A549 (cell line): ENCODE data around the gene C1QL1. TPM values are rescaled to one million over a fixed set of nuclear protein-coding genes. Genes with fewer than 3 reads are reported as not detected.
A peak's percentile ranks its signal among the peaks of the same experiment; 100 is the strongest.

Source experiments
- ATAC-seq, 2 experiments: fragments of 200-7000 bp in 1 of 2; fragments of >200 bp in 1 of 2; cut with Nextera tagmentation in 1 of 2; cut with Tn5 transposase in 1 of 2; 3 replicates each; pipeline versions ENCODE4 v1.8.0 to v1.9.1; 2018 to 2020; ENCODE audit warnings: mild to moderate bottlenecking in 1 of 2, moderate library complexity in 1 of 2
- CTCF ChIA-PET: fragments of 300-600 bp; sonication (Branson Sonifier 250); formaldehyde crosslinking; extraction: SDS; loops from one replicate; lab custom pipeline; 2021; ENCODE audit warnings: antibody characterized with exemption, inconsistent platforms; lab: Yijun Ruan, JAX
- POLR2A ChIA-PET: fragments of 350-600 bp; formaldehyde crosslinking; extraction: SDS; loops from one replicate; lab custom pipeline; 2021; ENCODE audit warnings: antibody characterized with exemption, inconsistent platforms; lab: Yijun Ruan, JAX
- DNase-seq, 2 experiments: peaks; one replicate each; pipeline versions ENCODE4 v3.0.0 to v3.0.0-alpha.2; 2011 to 2016; ENCODE audit warnings: low read depth in 1 of 2, low spot score in 1 of 2
- FAIRE-seq: peaks from 2 replicates; lab custom pipeline; 2011; peaks lifted over from hg19 to GRCh38; lab: Jason Lieb, UNC
- H3K27ac ChIP-seq, 2 experiments: fragments of >200 bp; sonication (Bioruptor Twin); formaldehyde crosslinking; 3 replicates each; pipeline ENCODE4 v1.5.1; 2016 to 2017
- H3K4me1 ChIP-seq: fragments of >200 bp; sonication (Bioruptor Twin); formaldehyde crosslinking; 3 replicates; pipeline ENCODE4 v1.6.1; 2016
- H3K4me2 ChIP-seq: fragments of >200 bp; sonication (Bioruptor Twin); formaldehyde crosslinking; 3 replicates; pipeline ENCODE4 v1.6.1; 2016
- H3K4me3 ChIP-seq: fragments of >200 bp; sonication (Bioruptor Twin); formaldehyde crosslinking; 3 replicates; pipeline ENCODE4 v1.5.1; 2016
- H3K9me3 ChIP-seq: fragments of >200 bp; sonication (Bioruptor Twin); formaldehyde crosslinking; 3 replicates; pipeline ENCODE4 v1.6.1; 2016
- CEBPB ChIP-seq, 2 experiments: fragments of >200 bp in 1 of 2; sonication (Bioruptor Twin) in 1 of 2; formaldehyde crosslinking in 1 of 2; IDR thresholded peaks; 2 replicates each; pipeline ENCODE4 v1.6.1; 2012 to 2016
- ELK1 ChIP-seq: fragments of 150-350 bp; IDR thresholded peaks from 2 replicates; pipeline ENCODE4 v1.6.1; 2014; ENCODE audit warnings: low read depth, mild to moderate bottlenecking, low read length
- EP300 ChIP-seq, 2 experiments: fragments of >200 bp; sonication (Bioruptor Twin); formaldehyde crosslinking; IDR thresholded peaks; 2 replicates in 1 of 2; 3 replicates in 1 of 2; pipeline ENCODE4 v1.6.1; 2016 to 2017
- FOSL2 ChIP-seq, 2 experiments: fragments of 450-650 bp in 1 of 2; fragments of >200 bp in 1 of 2; sonication (Bioruptor Twin) in 1 of 2; formaldehyde crosslinking; IDR thresholded peaks; 2 replicates each; pipeline versions ENCODE4 v1.5.0 to v1.6.1; 2016 to 2020; ENCODE audit warnings: mild to moderate bottlenecking in 1 of 2, moderate library complexity in 1 of 2
- HOXB13 ChIP-seq: fragments of 250-450 bp; sonication (Bioruptor Pico); IDR thresholded peaks from 2 replicates; pipeline ENCODE4 v1.5.0; 2020; ENCODE audit warnings: low read depth, mild to moderate bottlenecking, moderate library complexity
- HOXB5 ChIP-seq: fragments of 250-450 bp; sonication (Bioruptor Pico); IDR thresholded peaks from 2 replicates; pipeline ENCODE4 v1.5.0; 2020; ENCODE audit warnings: mild to moderate bottlenecking, moderate library complexity
- KDM1A ChIP-seq: fragments of 200-600 bp; sonication (generic); IDR thresholded peaks from 2 replicates; pipeline ENCODE4 v1.6.1; 2016; ENCODE audit warnings: low read depth, mild to moderate bottlenecking
- NFE2L2 ChIP-seq: fragments of 150-350 bp; conservative IDR thresholded peaks from 2 replicates; pipeline ENCODE4 v1.6.1; 2014; ENCODE audit warnings: low read length
- RAD21 ChIP-seq, 2 experiments: fragments of >200 bp in 1 of 2; sonication (Bioruptor Twin) in 1 of 2; formaldehyde crosslinking in 1 of 2; IDR thresholded peaks in 1 of 2; conservative IDR thresholded peaks in 1 of 2; 2 replicates in 1 of 2; 3 replicates in 1 of 2; pipeline ENCODE4 v1.6.1; 2012 to 2018; ENCODE audit warnings: inconsistent platforms in 1 of 2
- ZNF302 ChIP-seq: fragments of 250-450 bp; sonication (Bioruptor Pico); IDR thresholded peaks from 2 replicates; pipeline ENCODE4 v1.9.0; 2021; ENCODE audit warnings: inconsistent platforms, mild to moderate bottlenecking, moderate library complexity
- WGBS: methylation state at CpG from one replicate; pipeline ENCODE4 v1.1.6; 2017; ENCODE audit errors: missing lambda C conversion rate; 5-methylcytosine and 5-hydroxymethylcytosine counted together
- polyA plus RNA-seq, 4 experiments: library from polyadenylated mRNA; depleted of rRNA in 3 of 4; stranded (reverse); fragments of >200 nt; fragmentation: RNase III in 1 of 4; extraction: RNeasy Plus Mini Kit Qiagen cat#74134 plus additional on column Dnase treatment in 1 of 4; gene quantifications; 2 replicates in 3 of 4; 3 replicates in 1 of 4; pipeline ENCODE4 v1.2.3, GENCODE V29; 2011 to 2017
- TF ChIP-seq, protein P1 (sequence below): fragments of 200-600 bp; sonication (generic); IDR thresholded peaks from 2 replicates; pipeline ENCODE4 v1.6.1; 2016; ENCODE audit warnings: antibody characterized with exemption, mild to moderate bottlenecking, moderate library complexity

The C1QL1 gene
- polyA plus RNA-seq, 2 of the 4 experiments (the other 2 are of a cell fraction): 2.6 to 8.5 TPM

GRCh38 chr17:45009676-45010467, 41.8 kb upstream of the C1QL1 start:
- H3K9me3 ChIP-seq: no peaks in the 10 kb centered on the region
- TF ChIP-seq KDM1A: no peak
- TF ChIP-seq FOSL2 (IDR thresholded peaks at IDR 0.05): no peak
- TF ChIP-seq FOSL2 (CRISPR knock-in tag; IDR thresholded peaks at IDR 0.05): no peak
- no peak for TF ChIP-seq HOXB5 (CRISPR knock-in tag)
- no peak for TF ChIP-seq EP300 (IDR thresholded peaks at IDR 0.05)
- TF ChIP-seq ZNF302 (CRISPR knock-in tag): no peak
- no peak for TF ChIP-seq ELK1
- no peak for TF ChIP-seq HOXB13 (CRISPR knock-in tag)
- FAIRE-seq: no peak
- 69% methylated on average over 13 of the region's 13 CpGs for WGBS
- no peaks in the 10 kb centered on the region for H3K4me1 ChIP-seq
- no peak for ATAC-seq
- no peak overlapping the region for H3K4me3 ChIP-seq
- DNase-seq: no peak
- ChIA-PET CTCF (interaction anchor here (0.6 to 66.5 kb wide), 13 partner anchors 9 to 143 kb away, joined by 3 to 1853 read pairs (median 3); partner anchors contain the start of genes ACBD4 and GFAP), POLR2A (no interaction called here)
- no peak overlapping the region for H3K27ac ChIP-seq
- H3K4me2 ChIP-seq: no peak overlapping the region

DNA sequence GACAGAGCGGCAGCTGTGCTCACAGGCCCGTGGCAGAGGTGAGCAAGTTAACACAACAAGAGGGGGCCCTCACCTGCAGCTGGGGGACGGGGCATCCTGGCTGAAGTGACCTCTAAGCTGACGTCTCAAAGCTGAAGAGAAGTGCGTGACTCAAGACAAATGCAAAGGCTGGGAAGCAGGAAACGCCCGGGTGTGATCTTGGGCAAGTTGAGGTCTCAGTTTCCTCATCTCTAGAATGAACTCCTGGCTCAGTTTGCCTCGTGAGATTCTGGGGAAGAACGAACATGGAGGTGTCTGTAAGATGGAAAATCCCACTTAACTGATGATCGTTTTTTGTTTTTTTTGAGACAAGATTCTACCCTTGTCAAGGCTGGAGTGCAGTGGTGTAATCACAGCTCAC, 40.1 kb upstream of the C1QL1 start:
- Histone ChIP-seq H3K4me1 (no peaks in the 10 kb centered on the region), H3K27ac (no peak overlapping the region), H3K4me3 (no peak overlapping the region), H3K4me2 (no peak overlapping the region), H3K9me3 (no peaks in the 10 kb centered on the region)
- TF ChIP-seq, protein P1, sequence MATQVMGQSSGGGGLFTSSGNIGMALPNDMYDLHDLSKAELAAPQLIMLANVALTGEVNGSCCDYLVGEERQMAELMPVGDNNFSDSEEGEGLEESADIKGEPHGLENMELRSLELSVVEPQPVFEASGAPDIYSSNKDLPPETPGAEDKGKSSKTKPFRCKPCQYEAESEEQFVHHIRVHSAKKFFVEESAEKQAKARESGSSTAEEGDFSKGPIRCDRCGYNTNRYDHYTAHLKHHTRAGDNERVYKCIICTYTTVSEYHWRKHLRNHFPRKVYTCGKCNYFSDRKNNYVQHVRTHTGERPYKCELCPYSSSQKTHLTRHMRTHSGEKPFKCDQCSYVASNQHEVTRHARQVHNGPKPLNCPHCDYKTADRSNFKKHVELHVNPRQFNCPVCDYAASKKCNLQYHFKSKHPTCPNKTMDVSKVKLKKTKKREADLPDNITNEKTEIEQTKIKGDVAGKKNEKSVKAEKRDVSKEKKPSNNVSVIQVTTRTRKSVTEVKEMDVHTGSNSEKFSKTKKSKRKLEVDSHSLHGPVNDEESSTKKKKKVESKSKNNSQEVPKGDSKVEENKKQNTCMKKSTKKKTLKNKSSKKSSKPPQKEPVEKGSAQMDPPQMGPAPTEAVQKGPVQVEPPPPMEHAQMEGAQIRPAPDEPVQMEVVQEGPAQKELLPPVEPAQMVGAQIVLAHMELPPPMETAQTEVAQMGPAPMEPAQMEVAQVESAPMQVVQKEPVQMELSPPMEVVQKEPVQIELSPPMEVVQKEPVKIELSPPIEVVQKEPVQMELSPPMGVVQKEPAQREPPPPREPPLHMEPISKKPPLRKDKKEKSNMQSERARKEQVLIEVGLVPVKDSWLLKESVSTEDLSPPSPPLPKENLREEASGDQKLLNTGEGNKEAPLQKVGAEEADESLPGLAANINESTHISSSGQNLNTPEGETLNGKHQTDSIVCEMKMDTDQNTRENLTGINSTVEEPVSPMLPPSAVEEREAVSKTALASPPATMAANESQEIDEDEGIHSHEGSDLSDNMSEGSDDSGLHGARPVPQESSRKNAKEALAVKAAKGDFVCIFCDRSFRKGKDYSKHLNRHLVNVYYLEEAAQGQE: no peak
- TF ChIP-seq NFE2L2: no peak
- DNase-seq: no peak
- ATAC-seq: no peak
- no peak for FAIRE-seq
- WGBS: 64% methylated on average over 10 of the region's 10 CpGs
- CTCF ChIA-PET: interaction anchor here (1.4 to 66.5 kb wide), 5 partner anchors 8 to 91 kb away, joined by 3 to 1853 read pairs (median 7); partner anchors contain the start of gene GFAP
- POLR2A ChIA-PET: no interaction called here

DNA sequence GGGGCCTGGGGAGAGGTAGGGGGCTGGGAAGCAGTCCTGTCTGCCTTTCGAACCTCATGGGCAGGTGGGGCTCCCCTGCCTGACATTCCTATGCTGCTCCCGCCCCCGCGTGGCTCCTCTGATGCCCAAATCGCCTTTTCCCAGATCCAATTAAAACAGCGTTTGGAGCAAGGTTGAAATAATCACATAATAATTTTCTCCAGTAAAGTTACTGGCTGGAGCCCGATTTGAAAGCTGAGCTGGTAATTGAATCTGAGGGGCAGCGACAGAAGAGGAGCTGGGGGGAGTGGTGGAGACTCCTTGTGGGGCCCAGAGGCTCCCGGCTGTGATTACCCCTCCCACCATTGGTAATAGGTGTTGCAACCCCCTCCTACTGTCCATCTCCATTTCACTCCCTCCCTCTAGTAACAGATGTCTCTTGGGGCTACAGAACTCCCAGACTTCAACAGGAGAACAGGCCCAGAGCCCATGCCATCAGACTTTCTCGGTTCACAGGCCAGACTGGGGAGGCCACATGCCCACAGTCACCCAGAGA, 38.9 kb upstream of the C1QL1 start:
- no peak overlapping the region for H3K4me3 ChIP-seq
- no peak for DNase-seq
- CTCF ChIA-PET: interaction anchor here (0.7 to 66.5 kb wide), 4 partner anchors 10 to 126 kb away, joined by 3 to 1853 read pairs (median 88); partner anchors contain the start of gene GFAP
- H3K4me1 ChIP-seq: no peaks in the 10 kb centered on the region
- POLR2A ChIA-PET: no interaction called here
- no peak; a peak in 2 of 6 replicates for ATAC-seq
- H3K27ac ChIP-seq: peak overlapping the region in 1 of 2 experiments; percentile 16; a peak in 1 of 6 replicates
- FAIRE-seq: no peak
- H3K4me2 ChIP-seq: no peak overlapping the region
- 0 out of 5 replicates have a peak, but pooled peaks of 1 of the 2 experiments have one; percentile 18 for TF ChIP-seq RAD21 (conservative IDR thresholded peaks at IDR 0.05 in 1 of 2, IDR thresholded peaks at IDR 0.05 in 1 of 2)
- no peak for TF ChIP-seq CEBPB (IDR thresholded peaks at IDR 0.05)
- no peaks in the 10 kb centered on the region for H3K9me3 ChIP-seq
- 48% methylated on average over 10 of the region's 10 CpGs for WGBS
